GM10266 (cell line): Measurements from ENCODE around the gene VAT1L.

Source experiments
- DNase-seq: peaks from one replicate; pipeline ENCODE4 v3.0.0; 2012; ENCODE audit errors: extremely low spot score
- TF ChIP-seq, protein P1 (sequence below): IDR thresholded peaks from 2 replicates; pipeline ENCODE4 v1.5.1; 2012; ENCODE audit warnings: mild to moderate bottlenecking, low read depth; ENCODE audit not compliant: control insufficient read depth, insufficient read depth; ENCODE audit errors: missing control alignments

The VAT1L gene

DNA sequence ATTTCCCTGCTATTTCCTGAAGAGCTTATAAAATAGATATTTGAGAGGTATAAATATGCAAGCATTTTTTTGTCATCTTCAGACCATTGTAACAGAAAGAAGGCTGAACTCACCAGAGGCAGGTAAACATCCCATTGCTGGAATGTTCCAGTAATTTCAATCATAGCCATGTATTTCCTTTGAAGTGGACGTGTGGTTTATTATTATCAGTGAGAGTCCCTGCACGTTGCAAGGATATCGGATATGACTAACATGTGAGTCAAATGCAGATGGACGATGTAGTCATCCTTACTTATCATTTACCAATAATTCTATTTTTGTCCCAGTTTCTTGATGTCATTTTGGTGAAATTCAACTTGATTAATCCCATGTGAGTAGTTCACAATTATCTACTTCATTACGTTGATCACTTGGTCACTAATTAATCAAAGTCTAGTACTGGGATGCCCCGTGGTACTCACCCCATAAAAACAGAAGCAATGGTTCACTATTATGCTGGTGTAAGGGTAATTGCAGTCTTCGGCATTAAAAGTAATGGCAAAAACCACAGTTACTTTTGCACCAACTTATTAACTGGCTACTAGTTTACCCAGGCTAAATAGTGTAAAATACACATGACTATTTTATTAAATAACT lies 89.5 kb downstream of the VAT1L start:
- DNase-seq: no peak
- TF ChIP-seq, protein P1, sequence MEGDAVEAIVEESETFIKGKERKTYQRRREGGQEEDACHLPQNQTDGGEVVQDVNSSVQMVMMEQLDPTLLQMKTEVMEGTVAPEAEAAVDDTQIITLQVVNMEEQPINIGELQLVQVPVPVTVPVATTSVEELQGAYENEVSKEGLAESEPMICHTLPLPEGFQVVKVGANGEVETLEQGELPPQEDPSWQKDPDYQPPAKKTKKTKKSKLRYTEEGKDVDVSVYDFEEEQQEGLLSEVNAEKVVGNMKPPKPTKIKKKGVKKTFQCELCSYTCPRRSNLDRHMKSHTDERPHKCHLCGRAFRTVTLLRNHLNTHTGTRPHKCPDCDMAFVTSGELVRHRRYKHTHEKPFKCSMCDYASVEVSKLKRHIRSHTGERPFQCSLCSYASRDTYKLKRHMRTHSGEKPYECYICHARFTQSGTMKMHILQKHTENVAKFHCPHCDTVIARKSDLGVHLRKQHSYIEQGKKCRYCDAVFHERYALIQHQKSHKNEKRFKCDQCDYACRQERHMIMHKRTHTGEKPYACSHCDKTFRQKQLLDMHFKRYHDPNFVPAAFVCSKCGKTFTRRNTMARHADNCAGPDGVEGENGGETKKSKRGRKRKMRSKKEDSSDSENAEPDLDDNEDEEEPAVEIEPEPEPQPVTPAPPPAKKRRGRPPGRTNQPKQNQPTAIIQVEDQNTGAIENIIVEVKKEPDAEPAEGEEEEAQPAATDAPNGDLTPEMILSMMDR: no peak

DNA sequence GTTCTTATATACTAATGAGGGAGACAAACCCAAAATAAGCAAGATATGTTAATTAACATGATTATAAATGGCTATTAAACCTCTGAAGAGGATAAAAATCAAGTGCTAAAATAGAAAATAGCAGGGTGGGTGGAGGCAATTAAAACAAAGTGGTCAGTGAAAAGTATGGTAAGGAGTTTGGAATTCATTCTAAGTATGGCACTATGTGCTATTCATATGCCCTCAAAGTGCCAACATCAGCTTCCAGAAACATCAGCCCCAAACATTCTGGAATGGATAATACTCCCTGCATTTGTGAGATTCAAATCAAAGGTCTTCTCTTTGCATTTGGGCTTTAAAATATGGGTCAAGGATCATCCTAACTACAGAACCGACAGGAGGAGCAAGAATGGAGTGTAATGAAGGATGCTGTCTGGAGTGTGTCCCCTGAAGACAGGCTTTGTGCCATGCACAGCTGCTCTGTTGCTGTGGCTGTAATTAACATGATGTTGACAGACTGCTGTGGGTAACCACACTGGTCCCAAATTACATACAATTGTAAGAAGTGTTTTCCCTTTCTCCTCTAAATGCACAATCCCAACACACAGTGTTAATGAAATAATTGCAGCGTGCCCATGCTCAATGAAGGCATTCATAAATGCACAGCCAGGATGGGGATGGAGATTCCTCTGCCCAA lies 93.1 kb downstream of the VAT1L start:
- TF ChIP-seq, protein P1: no peak
- DNase-seq: no peak

DNA sequence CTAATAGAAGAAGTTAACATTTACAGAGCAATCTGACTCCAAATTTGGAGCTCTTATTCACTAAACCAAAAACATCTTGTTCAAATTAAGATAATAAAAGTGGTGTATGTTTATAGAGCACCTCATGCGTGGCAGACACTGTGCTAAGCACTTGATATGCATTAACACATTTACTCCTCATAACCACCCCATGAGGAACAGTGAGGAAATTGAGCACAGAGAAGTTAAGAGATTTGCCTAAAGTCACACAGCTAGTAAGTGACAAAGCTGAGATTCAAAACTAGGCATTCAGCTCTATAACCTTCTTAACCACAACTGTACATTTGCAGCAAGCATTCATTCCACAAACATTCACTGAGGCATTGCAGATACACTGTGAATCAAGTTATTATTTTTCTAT lies 94.0 kb downstream of the VAT1L start:
- DNase-seq: no peak
- TF ChIP-seq, protein P1: no peak

DNA sequence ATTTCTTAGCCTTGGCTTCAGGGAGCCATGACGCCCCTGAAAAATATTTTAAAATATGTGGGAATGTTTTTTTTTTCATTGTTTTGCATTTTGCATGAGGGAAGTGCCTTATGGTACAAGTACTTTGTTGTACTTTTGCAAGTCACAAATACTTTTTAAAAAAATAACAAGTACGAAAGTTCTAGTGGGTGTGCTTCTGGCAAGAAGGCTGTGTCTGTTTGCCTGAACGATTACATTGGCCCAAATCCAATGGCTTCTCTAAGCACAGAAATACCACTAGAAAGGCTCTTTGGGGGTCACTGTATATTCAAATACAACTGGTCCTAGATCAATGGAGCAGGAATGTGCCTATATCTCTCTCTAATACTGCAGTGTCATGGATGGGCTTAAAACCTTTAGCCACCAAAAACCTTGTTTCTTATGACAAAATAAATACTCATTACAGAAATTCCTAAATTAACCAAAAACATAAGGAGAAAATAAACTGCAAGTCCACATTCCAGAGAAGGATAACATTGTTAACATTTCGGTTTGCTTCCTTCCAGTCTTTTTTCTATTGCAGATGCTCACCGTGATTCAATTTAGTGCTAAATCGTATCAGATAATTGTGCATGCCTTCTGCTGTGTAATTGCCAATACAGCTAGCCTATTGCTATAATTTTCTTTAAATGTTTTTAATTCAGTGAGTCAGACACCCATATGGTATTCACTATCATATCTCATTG lies 97.4 kb downstream of the VAT1L start:
- DNase-seq: no peak
- TF ChIP-seq, protein P1: no peak

DNA sequence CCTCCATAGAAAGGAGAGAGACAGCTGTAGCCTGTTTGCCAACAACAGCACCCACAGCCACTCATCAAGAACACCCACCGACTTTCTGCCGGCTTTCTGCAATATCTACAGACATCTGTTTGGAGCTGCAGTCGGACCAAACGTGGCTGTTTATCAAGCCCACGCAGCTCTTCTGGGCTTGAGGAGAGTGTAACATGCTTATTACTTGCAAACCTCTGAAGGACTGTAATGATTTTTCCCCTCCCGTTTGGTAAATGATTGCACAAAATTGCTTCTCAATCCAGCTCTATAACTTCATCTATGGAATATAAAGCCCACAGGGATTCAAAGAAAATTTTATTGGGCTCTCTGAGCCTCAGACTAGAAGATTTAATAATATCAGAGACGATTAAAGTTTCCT lies 100.5 kb downstream of the VAT1L start:
- no peak for DNase-seq
- TF ChIP-seq, protein P1: no peak

DNA sequence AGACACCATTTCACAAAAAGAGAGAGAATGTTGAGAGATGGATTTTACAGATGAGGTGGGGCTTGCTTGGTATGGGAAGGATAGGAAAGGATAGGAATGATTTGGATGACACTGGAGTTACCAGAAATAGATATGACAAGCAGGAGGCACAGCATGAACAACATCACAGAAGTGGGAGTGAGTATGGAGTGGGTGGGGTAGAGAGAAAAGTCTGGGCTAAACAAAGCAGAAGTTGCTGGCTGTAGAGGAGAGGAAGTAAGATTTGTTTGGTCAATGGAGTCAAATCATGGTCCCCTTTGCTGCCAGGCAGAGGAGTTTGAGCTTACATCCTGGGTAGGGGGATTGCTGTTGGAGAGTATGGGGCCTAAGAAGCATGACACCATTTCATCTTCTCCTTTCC lies 101.7 kb downstream of the VAT1L start:
- DNase-seq: no peak
- TF ChIP-seq, protein P1: no peak

DNA sequence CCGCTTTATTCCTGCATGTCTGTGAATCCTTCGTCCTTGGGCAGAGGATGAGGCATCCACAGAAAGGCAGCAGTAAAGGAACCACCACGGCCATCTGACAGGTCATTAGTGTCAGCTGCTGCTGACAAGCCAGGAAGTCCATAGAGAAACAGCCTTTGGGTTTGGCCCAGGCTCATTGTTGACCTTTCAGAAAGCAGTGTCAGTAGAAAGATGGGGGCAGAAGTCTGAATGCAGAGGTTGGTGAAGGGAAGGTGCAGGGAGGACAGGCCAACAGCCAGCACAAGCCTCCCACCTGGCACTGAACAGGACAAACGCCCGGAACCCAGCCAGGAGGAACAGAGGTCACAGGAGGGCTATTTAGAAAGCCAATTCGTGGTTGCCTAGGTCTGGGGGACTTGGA lies 105.8 kb downstream of the VAT1L start:
- DNase-seq: no peak
- TF ChIP-seq, protein P1: no peak
